Panc1 (cell line): Measurements from ENCODE around the gene SH3PXD2A.

Experiments
- POLR2AphosphoS5 ChIP-seq: IDR thresholded peaks from 2 replicates; pipeline ENCODE4 v1.6.1; 2012; ENCODE audit warnings: mild to moderate bottlenecking, low read depth, low read length, moderate library complexity
- SIN3A ChIP-seq: IDR thresholded peaks from 2 replicates; pipeline ENCODE4 v1.6.1; 2012; ENCODE audit warnings: low read depth, mild to moderate bottlenecking, low read length, moderate library complexity, borderline replicate concordance; ENCODE audit not compliant: insufficient read depth
- TCF7L2 ChIP-seq: IDR thresholded peaks from 2 replicates; pipeline ENCODE4 v1.6.1; 2011; ENCODE audit warnings: mild to moderate bottlenecking, low read depth, low read length, inconsistent platforms
- TF ChIP-seq, protein P1 (sequence below), 2 experiments: IDR thresholded peaks; 2 replicates each; pipeline ENCODE4 v1.6.1; 2011 to 2012; ENCODE audit warnings: low read depth in 2 of 2, control low read depth in 1 of 2, low read length in 1 of 2, mild to moderate bottlenecking in 1 of 2, moderate library complexity in 1 of 2; ENCODE audit not compliant: insufficient read depth in 1 of 2
- TF ChIP-seq, protein P2 (sequence below): fragments of 450-650 bp; IDR thresholded peaks from 2 replicates; pipeline ENCODE4 v1.5.1; 2017; ENCODE audit warnings: mild to moderate bottlenecking

DNA sequence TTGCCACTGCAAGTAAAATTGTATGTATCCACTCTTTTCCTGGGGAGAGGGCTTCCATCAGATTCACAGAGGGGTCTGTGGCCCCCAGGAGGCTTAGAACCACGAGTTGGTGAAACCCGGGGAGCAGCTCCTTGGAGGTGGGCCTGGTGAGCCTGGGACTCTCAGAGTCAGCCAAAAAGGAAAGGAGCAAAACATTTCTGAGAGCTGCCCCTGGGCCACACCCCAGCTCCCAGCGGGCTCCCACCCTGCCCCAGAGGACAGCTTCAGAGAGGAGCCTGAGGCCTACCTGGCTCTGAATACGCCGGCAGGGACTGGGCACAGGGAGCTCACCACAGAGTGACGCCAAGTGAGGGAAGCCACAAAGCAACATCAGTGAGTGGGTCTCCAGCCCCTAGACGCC, 56.9 kb downstream of the SH3PXD2A start:
- TF ChIP-seq, protein P1, sequence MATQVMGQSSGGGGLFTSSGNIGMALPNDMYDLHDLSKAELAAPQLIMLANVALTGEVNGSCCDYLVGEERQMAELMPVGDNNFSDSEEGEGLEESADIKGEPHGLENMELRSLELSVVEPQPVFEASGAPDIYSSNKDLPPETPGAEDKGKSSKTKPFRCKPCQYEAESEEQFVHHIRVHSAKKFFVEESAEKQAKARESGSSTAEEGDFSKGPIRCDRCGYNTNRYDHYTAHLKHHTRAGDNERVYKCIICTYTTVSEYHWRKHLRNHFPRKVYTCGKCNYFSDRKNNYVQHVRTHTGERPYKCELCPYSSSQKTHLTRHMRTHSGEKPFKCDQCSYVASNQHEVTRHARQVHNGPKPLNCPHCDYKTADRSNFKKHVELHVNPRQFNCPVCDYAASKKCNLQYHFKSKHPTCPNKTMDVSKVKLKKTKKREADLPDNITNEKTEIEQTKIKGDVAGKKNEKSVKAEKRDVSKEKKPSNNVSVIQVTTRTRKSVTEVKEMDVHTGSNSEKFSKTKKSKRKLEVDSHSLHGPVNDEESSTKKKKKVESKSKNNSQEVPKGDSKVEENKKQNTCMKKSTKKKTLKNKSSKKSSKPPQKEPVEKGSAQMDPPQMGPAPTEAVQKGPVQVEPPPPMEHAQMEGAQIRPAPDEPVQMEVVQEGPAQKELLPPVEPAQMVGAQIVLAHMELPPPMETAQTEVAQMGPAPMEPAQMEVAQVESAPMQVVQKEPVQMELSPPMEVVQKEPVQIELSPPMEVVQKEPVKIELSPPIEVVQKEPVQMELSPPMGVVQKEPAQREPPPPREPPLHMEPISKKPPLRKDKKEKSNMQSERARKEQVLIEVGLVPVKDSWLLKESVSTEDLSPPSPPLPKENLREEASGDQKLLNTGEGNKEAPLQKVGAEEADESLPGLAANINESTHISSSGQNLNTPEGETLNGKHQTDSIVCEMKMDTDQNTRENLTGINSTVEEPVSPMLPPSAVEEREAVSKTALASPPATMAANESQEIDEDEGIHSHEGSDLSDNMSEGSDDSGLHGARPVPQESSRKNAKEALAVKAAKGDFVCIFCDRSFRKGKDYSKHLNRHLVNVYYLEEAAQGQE (IDR thresholded peaks at IDR 0.05; ENCODE audit: insufficient read depth in 1 of 2, low read depth in 2 of 2, low read length in 1 of 2): no peak
- TF ChIP-seq, protein P2, sequence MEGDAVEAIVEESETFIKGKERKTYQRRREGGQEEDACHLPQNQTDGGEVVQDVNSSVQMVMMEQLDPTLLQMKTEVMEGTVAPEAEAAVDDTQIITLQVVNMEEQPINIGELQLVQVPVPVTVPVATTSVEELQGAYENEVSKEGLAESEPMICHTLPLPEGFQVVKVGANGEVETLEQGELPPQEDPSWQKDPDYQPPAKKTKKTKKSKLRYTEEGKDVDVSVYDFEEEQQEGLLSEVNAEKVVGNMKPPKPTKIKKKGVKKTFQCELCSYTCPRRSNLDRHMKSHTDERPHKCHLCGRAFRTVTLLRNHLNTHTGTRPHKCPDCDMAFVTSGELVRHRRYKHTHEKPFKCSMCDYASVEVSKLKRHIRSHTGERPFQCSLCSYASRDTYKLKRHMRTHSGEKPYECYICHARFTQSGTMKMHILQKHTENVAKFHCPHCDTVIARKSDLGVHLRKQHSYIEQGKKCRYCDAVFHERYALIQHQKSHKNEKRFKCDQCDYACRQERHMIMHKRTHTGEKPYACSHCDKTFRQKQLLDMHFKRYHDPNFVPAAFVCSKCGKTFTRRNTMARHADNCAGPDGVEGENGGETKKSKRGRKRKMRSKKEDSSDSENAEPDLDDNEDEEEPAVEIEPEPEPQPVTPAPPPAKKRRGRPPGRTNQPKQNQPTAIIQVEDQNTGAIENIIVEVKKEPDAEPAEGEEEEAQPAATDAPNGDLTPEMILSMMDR: no peak
- TF ChIP-seq TCF7L2: no peak
- TF ChIP-seq SIN3A: no peak
- no peak for TF ChIP-seq POLR2AphosphoS5
